ENCODE measurements around the gene FBXO47.

The FBXO47 gene

GRCh38 chr17:38891441-38891840 lies 75.8 kb downstream of the FBXO47 start (continued):
- TF ChIP-seq, protein P1, sequence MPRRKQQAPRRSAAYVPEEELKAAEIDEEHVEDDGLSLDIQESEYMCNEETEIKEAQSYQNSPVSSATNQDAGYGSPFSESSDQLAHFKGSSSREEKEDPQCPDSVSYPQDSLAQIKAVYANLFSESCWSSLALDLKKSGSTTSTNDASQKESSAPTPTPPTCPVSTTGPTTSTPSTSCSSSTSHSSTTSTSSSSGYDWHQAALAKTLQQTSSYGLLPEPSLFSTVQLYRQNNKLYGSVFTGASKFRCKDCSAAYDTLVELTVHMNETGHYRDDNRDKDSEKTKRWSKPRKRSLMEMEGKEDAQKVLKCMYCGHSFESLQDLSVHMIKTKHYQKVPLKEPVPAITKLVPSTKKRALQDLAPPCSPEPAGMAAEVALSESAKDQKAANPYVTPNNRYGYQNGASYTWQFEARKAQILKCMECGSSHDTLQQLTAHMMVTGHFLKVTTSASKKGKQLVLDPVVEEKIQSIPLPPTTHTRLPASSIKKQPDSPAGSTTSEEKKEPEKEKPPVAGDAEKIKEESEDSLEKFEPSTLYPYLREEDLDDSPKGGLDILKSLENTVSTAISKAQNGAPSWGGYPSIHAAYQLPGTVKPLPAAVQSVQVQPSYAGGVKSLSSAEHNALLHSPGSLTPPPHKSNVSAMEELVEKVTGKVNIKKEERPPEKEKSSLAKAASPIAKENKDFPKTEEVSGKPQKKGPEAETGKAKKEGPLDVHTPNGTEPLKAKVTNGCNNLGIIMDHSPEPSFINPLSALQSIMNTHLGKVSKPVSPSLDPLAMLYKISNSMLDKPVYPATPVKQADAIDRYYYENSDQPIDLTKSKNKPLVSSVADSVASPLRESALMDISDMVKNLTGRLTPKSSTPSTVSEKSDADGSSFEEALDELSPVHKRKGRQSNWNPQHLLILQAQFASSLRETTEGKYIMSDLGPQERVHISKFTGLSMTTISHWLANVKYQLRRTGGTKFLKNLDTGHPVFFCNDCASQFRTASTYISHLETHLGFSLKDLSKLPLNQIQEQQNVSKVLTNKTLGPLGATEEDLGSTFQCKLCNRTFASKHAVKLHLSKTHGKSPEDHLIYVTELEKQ (tag by site-specific recombination; IDR thresholded peaks at IDR 0.05; ENCODE audit: borderline replicate concordance) = no peak
- TF ChIP-seq SALL2 (tag by site-specific recombination; IDR thresholded peaks at IDR 0.05; ENCODE audit: borderline replicate concordance) (no peak), ZNF747 (tag by site-specific recombination; IDR thresholded peaks at IDR 0.05) (no peak), ZNF138 (tag by site-specific recombination; IDR thresholded peaks at IDR 0.05; ENCODE audit: borderline replicate concordance) (no peak)
- TF ChIP-seq, protein P2, sequence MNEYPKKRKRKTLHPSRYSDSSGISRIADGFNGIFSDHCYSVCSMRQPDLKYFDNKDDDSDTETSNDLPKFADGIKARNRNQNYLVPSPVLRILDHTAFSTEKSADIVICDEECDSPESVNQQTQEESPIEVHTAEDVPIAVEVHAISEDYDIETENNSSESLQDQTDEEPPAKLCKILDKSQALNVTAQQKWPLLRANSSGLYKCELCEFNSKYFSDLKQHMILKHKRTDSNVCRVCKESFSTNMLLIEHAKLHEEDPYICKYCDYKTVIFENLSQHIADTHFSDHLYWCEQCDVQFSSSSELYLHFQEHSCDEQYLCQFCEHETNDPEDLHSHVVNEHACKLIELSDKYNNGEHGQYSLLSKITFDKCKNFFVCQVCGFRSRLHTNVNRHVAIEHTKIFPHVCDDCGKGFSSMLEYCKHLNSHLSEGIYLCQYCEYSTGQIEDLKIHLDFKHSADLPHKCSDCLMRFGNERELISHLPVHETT (tag by site-specific recombination; IDR thresholded peaks at IDR 0.05) = no peak
- TF ChIP-seq, protein P3, sequence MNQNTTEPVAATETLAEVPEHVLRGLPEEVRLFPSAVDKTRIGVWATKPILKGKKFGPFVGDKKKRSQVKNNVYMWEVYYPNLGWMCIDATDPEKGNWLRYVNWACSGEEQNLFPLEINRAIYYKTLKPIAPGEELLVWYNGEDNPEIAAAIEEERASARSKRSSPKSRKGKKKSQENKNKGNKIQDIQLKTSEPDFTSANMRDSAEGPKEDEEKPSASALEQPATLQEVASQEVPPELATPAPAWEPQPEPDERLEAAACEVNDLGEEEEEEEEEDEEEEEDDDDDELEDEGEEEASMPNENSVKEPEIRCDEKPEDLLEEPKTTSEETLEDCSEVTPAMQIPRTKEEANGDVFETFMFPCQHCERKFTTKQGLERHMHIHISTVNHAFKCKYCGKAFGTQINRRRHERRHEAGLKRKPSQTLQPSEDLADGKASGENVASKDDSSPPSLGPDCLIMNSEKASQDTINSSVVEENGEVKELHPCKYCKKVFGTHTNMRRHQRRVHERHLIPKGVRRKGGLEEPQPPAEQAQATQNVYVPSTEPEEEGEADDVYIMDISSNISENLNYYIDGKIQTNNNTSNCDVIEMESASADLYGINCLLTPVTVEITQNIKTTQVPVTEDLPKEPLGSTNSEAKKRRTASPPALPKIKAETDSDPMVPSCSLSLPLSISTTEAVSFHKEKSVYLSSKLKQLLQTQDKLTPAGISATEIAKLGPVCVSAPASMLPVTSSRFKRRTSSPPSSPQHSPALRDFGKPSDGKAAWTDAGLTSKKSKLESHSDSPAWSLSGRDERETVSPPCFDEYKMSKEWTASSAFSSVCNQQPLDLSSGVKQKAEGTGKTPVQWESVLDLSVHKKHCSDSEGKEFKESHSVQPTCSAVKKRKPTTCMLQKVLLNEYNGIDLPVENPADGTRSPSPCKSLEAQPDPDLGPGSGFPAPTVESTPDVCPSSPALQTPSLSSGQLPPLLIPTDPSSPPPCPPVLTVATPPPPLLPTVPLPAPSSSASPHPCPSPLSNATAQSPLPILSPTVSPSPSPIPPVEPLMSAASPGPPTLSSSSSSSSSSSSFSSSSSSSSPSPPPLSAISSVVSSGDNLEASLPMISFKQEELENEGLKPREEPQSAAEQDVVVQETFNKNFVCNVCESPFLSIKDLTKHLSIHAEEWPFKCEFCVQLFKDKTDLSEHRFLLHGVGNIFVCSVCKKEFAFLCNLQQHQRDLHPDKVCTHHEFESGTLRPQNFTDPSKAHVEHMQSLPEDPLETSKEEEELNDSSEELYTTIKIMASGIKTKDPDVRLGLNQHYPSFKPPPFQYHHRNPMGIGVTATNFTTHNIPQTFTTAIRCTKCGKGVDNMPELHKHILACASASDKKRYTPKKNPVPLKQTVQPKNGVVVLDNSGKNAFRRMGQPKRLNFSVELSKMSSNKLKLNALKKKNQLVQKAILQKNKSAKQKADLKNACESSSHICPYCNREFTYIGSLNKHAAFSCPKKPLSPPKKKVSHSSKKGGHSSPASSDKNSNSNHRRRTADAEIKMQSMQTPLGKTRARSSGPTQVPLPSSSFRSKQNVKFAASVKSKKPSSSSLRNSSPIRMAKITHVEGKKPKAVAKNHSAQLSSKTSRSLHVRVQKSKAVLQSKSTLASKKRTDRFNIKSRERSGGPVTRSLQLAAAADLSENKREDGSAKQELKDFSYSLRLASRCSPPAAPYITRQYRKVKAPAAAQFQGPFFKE (tag by site-specific recombination; IDR thresholded peaks at IDR 0.05; ENCODE audit: borderline replicate concordance) = no peak

- H3K27ac ChIP-seq (ENCODE audit: extremely low read depth, low read depth, low read length) = no peak overlapping the region
- ChIA-PET CTCF (interaction anchor here (0.6 to 0.8 kb wide), 2 partner anchors 13 to 94 kb away, joined by 3 to 4 read pairs; no protein-coding TSS in a partner anchor), POLR2A (no interaction called here)
- H3K4me3 ChIP-seq (ENCODE audit: low read depth, low read length) = no peak overlapping the region
- no peaks in the 10 kb centered on the region for H3K9me3 ChIP-seq (ENCODE audit: control insufficient read depth, insufficient read depth, low read depth, low read length)
- 0 out of 2 replicates have a peak, but pooled peaks cover 3% of the 10 kb centered on the region for H3K4me1 ChIP-seq (ENCODE audit: control insufficient read depth, insufficient read depth, low read length)
- TF ChIP-seq PATZ1 (tag by site-specific recombination; IDR thresholded peaks at IDR 0.05) (no peak), ZNF600 (tag by site-specific recombination; IDR thresholded peaks at IDR 0.05) (no peak), ZBTB21 (tag by site-specific recombination; IDR thresholded peaks at IDR 0.05) (no peak), ZNF311 (tag by site-specific recombination; IDR thresholded peaks at IDR 0.05; ENCODE audit: borderline replicate concordance) (no peak), SETDB1 (IDR thresholded peaks at IDR 0.05; ENCODE audit: insufficient read length, low read length) (no peak), ZNF280D (tag by site-specific recombination; IDR thresholded peaks at IDR 0.05) (no peak), ZNF214 (tag by site-specific recombination; IDR thresholded peaks at IDR 0.05; ENCODE audit: borderline replicate concordance) (no peak), ZBTB44 (tag by site-specific recombination; IDR thresholded peaks at IDR 0.05) (no peak)
- peaks cover 0 to 51% of the 10 kb centered on the region in 2 experiments; a peak in 2 of 3 replicates for H3K36me3 ChIP-seq (ENCODE audit: control insufficient read depth in 2 of 2, insufficient read depth in 1 of 2, low read length in 2 of 2)
Measured at GRCh38 chr17:38890410-38890746, 76.8 kb downstream of the FBXO47 start.

Data from HEK293 (cell line).